A204.1 (cell line): ENCODE results near the gene RSPO1.
"Not testable (repeated sequence)": the region's sequence is repeated elsewhere in the genome, so short reads cannot be mapped to it uniquely, and the experiment has no call there.

ENCODE experiments used
- FAIRE-seq: peaks from 2 replicates; lab custom pipeline; 2012; peaks lifted over from hg19 to GRCh38; lab: Jason Lieb, UNC

RSPO1 gene

GRCh38 chr1:37614105-37614504, 20.6 kb downstream of the RSPO1 start:
- FAIRE-seq, result no peak

DNA sequence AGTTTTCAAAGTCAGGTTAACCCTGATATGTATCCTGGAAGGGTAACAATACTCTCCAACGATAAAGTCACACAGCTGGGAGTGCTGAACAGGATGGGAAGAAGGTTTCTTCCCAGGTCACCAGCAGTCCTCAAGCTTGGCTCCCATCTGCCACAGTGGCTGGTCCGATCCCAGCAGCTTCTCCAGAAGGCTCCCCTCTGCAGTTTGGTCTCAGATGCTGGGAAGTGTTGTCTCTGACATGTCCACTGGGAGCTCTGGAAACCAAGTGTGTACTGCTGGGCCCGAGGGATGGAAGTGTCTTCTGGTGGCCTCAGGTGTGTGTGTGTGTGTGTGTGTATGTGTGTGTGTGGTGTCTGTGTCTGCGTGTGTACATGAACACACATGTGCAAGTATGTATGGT, 22.5 kb downstream of the RSPO1 start:
- no peak for FAIRE-seq

DNA sequence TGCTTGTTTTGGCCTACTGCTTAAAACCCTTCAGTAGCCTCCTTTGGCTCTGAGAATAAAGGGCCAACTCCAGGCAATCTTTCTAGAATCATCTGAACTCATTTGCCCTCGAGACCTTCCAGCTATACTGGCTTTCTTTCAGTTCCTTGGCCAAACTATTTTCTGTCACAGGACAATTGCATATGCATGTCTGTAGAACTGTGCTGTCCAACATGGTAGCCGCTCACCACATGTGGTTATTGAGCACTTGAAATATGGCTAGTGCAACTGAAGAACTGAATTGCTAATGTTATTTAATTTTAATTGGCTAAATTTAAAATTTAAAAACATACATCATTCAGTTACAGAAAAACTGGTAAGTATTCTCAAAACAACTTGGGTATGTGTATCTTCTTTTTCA, 24.7 kb downstream of the RSPO1 start:
- FAIRE-seq, result no peak

- FAIRE-seq, result no peak
These were observed 25.7 kb downstream of the RSPO1 start for GRCh38 chr1:37609002-37609401.

- FAIRE-seq, result no peak
These were observed 28.0 kb downstream of the RSPO1 start for GRCh38 chr1:37606481-37607263.

DNA sequence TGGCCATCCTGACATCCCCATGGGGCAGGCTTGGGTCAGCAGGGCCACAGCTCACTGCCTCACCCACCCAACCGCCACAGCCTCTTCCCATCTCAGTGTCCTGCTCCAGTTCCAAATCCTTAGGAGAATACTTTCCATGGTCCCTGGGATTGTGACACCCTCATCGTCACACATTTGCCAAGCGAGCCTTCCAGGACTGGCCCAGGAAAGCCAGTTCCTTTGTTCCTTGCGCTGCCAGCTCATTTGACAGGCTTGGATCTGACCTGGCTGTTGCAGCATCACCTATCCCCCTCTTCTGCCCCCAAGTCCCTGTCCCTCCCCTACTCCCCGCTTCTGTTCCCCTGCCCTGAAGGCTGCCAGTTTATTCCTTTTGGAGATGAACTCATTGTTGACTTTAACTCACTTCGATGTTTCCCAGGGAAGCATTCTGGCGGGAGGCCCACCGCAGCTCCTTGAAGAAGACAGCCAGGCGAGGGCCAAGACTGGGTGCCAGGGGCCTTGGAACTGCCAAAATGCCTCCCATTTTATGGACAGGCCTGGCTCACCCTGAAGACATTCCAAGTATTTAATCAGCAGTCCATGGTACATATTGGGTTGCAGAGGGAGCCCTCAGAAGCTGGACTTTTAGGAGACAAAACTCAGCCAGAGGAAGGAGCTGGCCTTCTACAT, 28.8 kb downstream of the RSPO1 start:
- no peak for FAIRE-seq

DNA sequence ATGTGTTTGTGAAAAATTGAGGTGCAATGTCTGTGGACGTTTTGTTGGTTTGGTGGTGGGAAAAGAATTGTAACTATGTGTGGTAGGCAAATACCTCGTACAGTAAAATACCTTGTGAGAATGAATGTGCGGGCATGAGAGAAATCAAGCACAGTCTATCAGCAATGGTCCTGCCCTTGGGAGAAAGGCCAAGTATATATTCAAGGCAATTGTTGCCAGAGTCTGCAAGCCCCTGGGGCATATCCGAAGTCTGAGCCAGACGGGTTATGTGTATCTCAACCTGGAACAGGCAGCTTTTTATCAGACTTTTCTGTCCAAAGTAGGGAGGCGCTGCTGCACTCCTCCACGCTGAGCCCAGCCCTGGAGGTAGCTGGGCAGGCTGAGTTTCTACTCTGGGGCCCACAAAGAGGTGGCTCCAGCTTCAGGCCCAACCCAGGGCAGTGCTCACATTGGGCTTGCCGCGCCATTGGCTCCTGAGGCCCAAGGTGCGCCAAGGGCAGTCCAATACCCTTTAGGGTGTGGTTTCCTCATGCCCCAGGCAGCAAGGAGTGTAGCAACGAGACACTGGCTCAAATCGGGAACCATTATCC, 29.5 kb downstream of the RSPO1 start:
- FAIRE-seq, result no peak

DNA sequence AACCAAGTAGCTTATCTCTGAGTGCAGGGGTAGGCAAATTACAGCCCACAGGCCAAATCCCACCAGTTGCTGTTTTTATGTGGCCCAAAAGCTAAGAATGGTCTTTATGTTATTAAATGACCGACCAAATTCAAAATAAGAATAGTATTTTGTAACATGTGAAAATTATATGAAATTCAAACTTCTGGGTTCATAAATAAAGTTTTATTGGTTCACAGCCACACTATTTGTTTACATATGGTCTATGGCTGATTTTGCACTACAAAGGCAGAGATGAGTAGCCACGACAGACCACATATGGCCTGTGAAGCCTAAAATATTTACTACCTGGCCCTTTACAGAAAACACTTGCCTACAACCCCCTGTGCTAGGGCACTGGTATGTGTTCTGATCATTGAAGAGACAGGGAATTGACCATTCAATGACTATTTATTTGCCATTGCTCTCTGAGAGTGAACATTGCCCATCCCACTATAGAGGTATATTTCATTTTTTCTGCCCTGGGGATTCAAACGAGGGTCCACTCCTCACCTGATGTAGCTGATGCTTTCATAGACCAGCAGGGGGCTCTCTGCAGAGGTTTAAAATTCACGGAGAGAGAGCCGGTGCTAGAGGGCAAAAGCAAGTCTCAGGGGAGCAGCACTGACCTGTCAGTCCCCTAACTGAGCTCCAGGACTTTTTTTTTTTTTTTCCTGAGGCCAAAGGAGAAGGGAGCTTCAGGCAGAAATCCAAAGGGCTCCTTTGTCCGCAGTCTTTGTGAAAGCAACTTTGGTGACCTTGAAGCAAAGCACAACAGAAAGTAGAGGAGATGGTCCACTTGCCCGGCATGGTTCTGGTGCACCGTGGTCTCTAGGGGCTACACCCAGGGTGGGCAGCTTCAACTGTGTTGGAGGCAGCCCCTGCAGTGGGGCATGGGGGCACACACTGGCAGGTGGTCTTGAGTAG, 31.7 kb downstream of the RSPO1 start:
- no peak for FAIRE-seq

GRCh38 chr1:37601441-37601840, 33.3 kb downstream of the RSPO1 start:
- FAIRE-seq, result no peak

DNA sequence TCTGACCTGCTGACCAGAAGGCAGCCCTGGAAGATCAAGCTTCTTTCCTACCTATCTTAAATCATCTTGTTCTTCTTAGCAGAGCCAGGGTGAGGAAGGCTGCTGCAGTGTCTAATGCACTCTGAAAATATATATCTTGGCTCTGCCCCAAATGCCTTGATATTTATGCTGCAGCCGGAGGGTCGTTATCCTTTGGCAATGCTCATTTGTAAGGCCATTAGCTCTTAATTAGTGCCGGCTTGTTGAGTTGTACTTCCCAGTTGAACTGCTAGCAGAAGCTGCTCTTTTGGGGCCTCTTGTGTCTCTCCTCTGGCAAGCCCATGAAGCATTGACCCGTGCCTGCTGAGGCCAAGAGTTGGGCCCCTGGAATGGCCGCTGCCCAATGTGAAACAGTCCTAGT, 34.8 kb downstream of the RSPO1 start:
- FAIRE-seq, result no peak

- no peak for FAIRE-seq
These were observed 38.5 kb downstream of the RSPO1 start for GRCh38 chr1:37596182-37596667.

GRCh38 chr1:37595440-37596181, 39.1 kb downstream of the RSPO1 start, which contains the start of gene GNL2:
Gene GNL2, minus strand, starts transcription at chr1:37595937. Its CDS starts 115 bp downstream, at chr1:37595822.
- no peak for FAIRE-seq

DNA sequence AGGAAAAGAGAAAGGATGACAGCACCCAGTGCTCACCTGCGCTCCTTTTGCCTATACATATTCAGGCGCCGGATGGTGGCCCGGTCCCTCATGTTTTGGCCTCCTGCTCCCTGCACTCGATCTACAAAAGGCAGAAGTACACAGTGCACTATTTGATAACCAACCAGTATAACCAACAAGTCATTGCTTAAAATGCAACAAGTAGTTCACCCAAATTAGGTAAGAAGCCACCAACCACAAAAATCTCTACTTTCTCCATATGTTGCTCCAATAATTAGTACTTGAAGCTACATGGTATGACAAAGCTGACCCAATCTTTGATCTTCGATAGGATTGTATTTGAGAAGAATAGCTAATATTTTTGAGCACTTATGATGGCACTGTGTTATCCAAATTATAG, 41.0 kb downstream of the RSPO1 start:
- FAIRE-seq, result no peak

DNA sequence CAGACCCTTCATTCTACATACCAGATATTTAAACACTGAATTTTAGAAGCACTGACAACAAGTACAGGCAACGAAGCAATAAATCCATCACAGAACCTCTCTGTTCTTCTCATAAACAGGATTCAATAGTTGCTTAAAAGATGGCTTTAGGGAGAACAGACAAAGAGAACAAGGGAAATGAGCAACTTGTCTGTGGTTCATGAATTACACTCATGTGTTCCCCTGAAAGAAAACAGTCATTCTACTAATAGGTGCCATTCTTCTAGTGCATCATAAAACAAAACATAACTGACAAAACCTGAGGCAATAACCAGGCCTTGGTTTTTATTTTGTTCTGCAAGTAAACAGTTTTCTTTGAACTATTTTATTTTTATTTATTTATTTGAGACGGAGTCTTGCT, 45.8 kb downstream of the RSPO1 start:
- no peak for FAIRE-seq

DNA sequence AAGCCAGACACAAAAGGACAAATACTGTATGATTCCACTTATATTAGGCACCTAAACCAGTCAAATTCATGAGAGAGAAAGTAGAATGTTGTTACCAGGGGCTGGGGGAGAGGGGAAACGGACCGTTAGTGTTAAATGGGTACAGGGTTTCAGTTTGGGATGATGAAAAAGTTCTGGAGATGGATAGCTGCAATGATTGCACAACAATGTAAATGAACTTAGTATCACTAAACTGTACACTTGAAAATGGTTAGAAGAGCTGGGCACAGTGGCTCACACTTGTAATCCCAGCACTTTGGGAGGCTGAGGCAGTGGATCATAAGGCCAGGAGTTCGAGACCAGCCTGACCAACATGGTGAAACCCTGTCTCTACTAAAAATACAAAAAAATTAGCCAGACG, 50.1 kb downstream of the RSPO1 start:
- FAIRE-seq, result not testable (repeated sequence)

GRCh38 chr1:37575692-37576091, 59.0 kb downstream of the RSPO1 start:
- no peak for FAIRE-seq

GRCh38 chr1:37574834-37575480, 59.7 kb downstream of the RSPO1 start:
- no peak for FAIRE-seq

DNA sequence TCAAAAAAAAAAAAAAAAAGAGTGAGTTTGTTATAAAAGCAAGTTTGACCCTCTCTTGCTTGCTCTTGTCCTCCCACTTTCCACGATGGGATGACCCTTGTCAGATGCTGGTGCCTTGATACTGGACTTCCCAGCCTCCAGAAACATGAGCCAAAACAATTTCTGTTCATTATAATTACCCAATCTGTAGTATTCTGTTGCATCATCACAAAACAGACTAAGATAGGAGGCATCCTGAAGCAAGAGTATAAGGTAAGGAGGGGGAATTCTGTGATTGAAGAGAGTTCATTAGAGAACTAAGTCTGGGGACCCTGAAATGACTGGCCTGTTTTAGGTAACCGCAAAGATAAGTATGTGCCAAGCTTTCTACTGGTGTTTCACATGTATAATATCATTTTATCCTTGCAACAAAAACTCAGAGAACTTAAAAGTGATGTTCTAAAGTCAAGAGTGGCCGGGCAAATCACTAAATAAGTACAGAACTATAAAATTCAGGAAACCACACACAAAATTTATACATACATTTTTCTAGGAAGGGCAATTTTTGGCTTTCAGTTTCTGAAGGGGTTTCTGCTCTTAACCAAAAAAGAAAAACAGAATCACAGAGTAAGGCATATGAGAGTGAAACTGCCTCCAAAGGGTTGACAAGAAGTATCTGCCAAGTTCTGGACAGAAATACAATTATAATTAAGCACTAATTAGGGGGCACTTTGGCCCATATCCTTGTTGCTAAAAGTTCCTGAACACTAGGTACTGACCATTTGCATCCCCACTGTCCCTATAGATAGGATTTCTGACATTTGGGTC, 64.0 kb downstream of the RSPO1 start:
- no peak for FAIRE-seq

DNA sequence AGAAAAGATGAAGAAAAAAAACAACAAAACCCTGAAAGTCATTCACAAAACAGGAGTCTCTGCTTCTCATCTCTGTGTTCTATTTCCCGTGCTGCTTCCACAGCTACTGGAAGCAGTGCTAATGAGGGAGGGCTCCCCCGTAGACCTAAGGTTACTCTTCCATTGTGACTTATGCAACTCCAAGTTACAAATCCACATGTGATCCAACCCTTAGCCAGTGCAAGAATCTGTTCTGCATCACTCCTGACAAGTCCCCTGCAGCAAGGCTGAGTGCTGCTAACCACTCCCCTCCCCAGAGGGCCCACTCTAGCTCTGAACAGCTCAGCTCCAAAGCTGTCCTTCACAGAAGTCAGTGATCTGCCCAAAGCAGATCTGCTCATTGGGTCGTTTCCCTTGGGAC, 67.7 kb downstream of the RSPO1 start:
- FAIRE-seq, result no peak

DNA sequence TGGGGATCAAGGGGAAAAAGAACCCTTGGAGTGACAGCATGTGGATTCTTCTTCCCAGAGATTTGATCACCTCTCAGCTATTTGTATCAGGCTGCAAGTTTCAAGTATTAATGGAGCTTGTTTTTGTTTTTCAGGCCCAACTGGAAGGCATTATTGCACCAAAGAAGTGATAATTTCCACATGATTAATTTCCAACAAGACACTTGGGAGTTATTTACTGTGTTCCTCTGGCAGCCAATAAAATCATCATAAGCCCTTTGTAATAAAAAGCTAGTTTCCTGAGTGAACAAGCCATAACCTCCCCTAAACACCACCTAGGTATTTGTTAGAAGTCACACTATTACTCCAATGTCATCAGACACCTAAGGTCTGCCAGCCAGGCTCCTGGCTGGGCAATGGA, 69.8 kb downstream of the RSPO1 start:
- FAIRE-seq, result no peak
